Mucosa of rectum (tissue), 2 donors: ENCODE data around the gene VSIR.
A peak's percentile ranks its signal among the peaks of the same experiment; 100 is the strongest.

Source experiments
- H3K27ac ChIP-seq, 2 donors: one replicate each; pipeline ENCODE4 v1.7.0; 2013; ENCODE audit warnings: inconsistent platforms in 2 of 2, low read depth in 2 of 2, low read length in 2 of 2
- H3K27me3 ChIP-seq, 2 donors: one replicate each; pipeline ENCODE4 v1.7.0; 2013; ENCODE audit warnings: low read length in 2 of 2; ENCODE audit not compliant: control insufficient read depth in 2 of 2, insufficient read depth in 2 of 2
- H3K36me3 ChIP-seq, 2 donors: one replicate each; pipeline ENCODE4 v1.7.0; 2013; ENCODE audit warnings: low read length in 2 of 2; ENCODE audit not compliant: control insufficient read depth in 2 of 2, insufficient read depth in 2 of 2
- H3K4me1 ChIP-seq, 2 donors: one replicate each; pipeline ENCODE4 v1.7.0; 2013; ENCODE audit warnings: low read length in 2 of 2, mild to moderate bottlenecking in 1 of 2; ENCODE audit not compliant: control insufficient read depth in 2 of 2, insufficient read depth in 2 of 2
- H3K4me3 ChIP-seq, 2 donors: one replicate each; pipeline ENCODE4 v1.7.0; 2013; ENCODE audit warnings: low read length in 2 of 2
- H3K9ac ChIP-seq, 2 donors: one replicate each; pipeline ENCODE4 v1.7.0; 2013; ENCODE audit warnings: low read length in 2 of 2, low read depth in 1 of 2, mild to moderate bottlenecking in 1 of 2
- H3K9me3 ChIP-seq, 2 donors: one replicate each; pipeline ENCODE4 v1.7.0; 2013; ENCODE audit warnings: low read length in 2 of 2; ENCODE audit not compliant: control insufficient read depth in 2 of 2
- donor health status: healthy.
- donor health status: Normal muscosa, but diverticular disease.

The VSIR gene

GRCh38 chr10:71715026-71715425 is 58.3 kb downstream of the VSIR start:
- H3K4me1 ChIP-seq = peaks cover 16 to 29% of the 10 kb centered on the region in 2 donors
- no peaks in the 10 kb centered on the region for H3K9me3 ChIP-seq
- no peaks in the 10 kb centered on the region for H3K27me3 ChIP-seq
- H3K9ac ChIP-seq = no peak overlapping the region
- no peaks in the 10 kb centered on the region for H3K36me3 ChIP-seq
- H3K4me3 ChIP-seq = no peak overlapping the region
- H3K27ac ChIP-seq = peak overlapping the region in 1 of 2 donors; percentile 84

- H3K9me3 ChIP-seq = no peaks in the 10 kb centered on the region
- H3K9ac ChIP-seq = peak overlapping the region; percentile 25 to 58
- H3K27me3 ChIP-seq = no peaks in the 10 kb centered on the region
- H3K27ac ChIP-seq = peak overlapping the region; percentile 74 to 84
- H3K36me3 ChIP-seq = no peaks in the 10 kb centered on the region
- peaks cover 16 to 29% of the 10 kb centered on the region in 2 donors for H3K4me1 ChIP-seq
- no peak overlapping the region for H3K4me3 ChIP-seq
Measured at GRCh38 chr10:71714592-71714991, 58.7 kb downstream of the VSIR start.

GRCh38 chr10:71714031-71714410 is 59.3 kb downstream of the VSIR start:
- no peaks in the 10 kb centered on the region for H3K36me3 ChIP-seq
- peak overlapping the region; percentile 25 to 58 for H3K9ac ChIP-seq
- peak overlapping the region; percentile 74 to 84 for H3K27ac ChIP-seq
- H3K4me1 ChIP-seq = peaks cover 19 to 29% of the 10 kb centered on the region in 2 donors
- no peaks in the 10 kb centered on the region for H3K27me3 ChIP-seq
- H3K9me3 ChIP-seq = no peaks in the 10 kb centered on the region
- no peak overlapping the region for H3K4me3 ChIP-seq

GRCh38 chr10:71713135-71714030 is 59.9 kb downstream of the VSIR start:
- no peak overlapping the region for H3K4me3 ChIP-seq
- H3K4me1 ChIP-seq = peaks cover 26 to 29% of the 10 kb centered on the region in 2 donors
- H3K9ac ChIP-seq = peak overlapping the region; percentile 25 to 58

GRCh38 chr10:71712572-71713134 is 60.7 kb downstream of the VSIR start:
- H3K27me3 ChIP-seq = no peaks in the 10 kb centered on the region
- H3K9ac ChIP-seq = no peak overlapping the region
- no peaks in the 10 kb centered on the region for H3K36me3 ChIP-seq
- H3K9me3 ChIP-seq = no peaks in the 10 kb centered on the region
- no peak overlapping the region for H3K4me3 ChIP-seq
- H3K27ac ChIP-seq = peak overlapping the region; percentile 13 to 84
- H3K4me1 ChIP-seq = peaks cover 29% of the 10 kb centered on the region in 2 donors

More at GRCh38 chr10:71713135-71714030, 59.9 kb downstream of the VSIR start:
- no peaks in the 10 kb centered on the region for H3K9me3 ChIP-seq
- peak overlapping the region; percentile 74 to 84 for H3K27ac ChIP-seq
- H3K36me3 ChIP-seq = no peaks in the 10 kb centered on the region
- no peaks in the 10 kb centered on the region for H3K27me3 ChIP-seq

GRCh38 chr10:71712170-71712569 is 61.1 kb downstream of the VSIR start:
- no peaks in the 10 kb centered on the region for H3K36me3 ChIP-seq
- H3K27ac ChIP-seq = peak overlapping the region; percentile 13 to 84
- H3K27me3 ChIP-seq = no peaks in the 10 kb centered on the region
- no peaks in the 10 kb centered on the region for H3K9me3 ChIP-seq
- H3K4me1 ChIP-seq = peaks cover 29% of the 10 kb centered on the region in 2 donors
- no peak overlapping the region for H3K9ac ChIP-seq
- no peak overlapping the region for H3K4me3 ChIP-seq

GRCh38 chr10:71711052-71711623 is 62.2 kb downstream of the VSIR start:
- H3K27ac ChIP-seq = no peak overlapping the region
- H3K27me3 ChIP-seq = no peaks in the 10 kb centered on the region
- no peak overlapping the region for H3K4me3 ChIP-seq
- H3K9me3 ChIP-seq = no peaks in the 10 kb centered on the region
- H3K4me1 ChIP-seq = peaks cover 29% of the 10 kb centered on the region in 2 donors
- no peak overlapping the region for H3K9ac ChIP-seq
- H3K36me3 ChIP-seq = no peaks in the 10 kb centered on the region

GRCh38 chr10:71710519-71710918 is 62.8 kb downstream of the VSIR start:
- Histone ChIP-seq H3K27ac (no peak overlapping the region), H3K4me3 (no peak overlapping the region), H3K27me3 (no peaks in the 10 kb centered on the region), H3K9ac (no peak overlapping the region), H3K9me3 (no peaks in the 10 kb centered on the region), H3K4me1 (peaks cover 29% of the 10 kb centered on the region in 2 donors), H3K36me3 (no peaks in the 10 kb centered on the region)

- no peak overlapping the region for H3K4me3 ChIP-seq
- H3K9ac ChIP-seq = no peak overlapping the region
- no peaks in the 10 kb centered on the region for H3K27me3 ChIP-seq
- no peaks in the 10 kb centered on the region for H3K36me3 ChIP-seq
- no peak overlapping the region for H3K27ac ChIP-seq
- H3K4me1 ChIP-seq = peaks cover 16 to 23% of the 10 kb centered on the region in 2 donors
- H3K9me3 ChIP-seq = no peaks in the 10 kb centered on the region
Measured at GRCh38 chr10:71708897-71709882, 64.1 kb downstream of the VSIR start.
